ENCODE data around the gene DUSP8.
"Not testable (repeated sequence)": the region's sequence is repeated elsewhere in the genome, so short reads cannot be mapped to it uniquely, and the experiment has no call there.

Gene DUSP8

DNA sequence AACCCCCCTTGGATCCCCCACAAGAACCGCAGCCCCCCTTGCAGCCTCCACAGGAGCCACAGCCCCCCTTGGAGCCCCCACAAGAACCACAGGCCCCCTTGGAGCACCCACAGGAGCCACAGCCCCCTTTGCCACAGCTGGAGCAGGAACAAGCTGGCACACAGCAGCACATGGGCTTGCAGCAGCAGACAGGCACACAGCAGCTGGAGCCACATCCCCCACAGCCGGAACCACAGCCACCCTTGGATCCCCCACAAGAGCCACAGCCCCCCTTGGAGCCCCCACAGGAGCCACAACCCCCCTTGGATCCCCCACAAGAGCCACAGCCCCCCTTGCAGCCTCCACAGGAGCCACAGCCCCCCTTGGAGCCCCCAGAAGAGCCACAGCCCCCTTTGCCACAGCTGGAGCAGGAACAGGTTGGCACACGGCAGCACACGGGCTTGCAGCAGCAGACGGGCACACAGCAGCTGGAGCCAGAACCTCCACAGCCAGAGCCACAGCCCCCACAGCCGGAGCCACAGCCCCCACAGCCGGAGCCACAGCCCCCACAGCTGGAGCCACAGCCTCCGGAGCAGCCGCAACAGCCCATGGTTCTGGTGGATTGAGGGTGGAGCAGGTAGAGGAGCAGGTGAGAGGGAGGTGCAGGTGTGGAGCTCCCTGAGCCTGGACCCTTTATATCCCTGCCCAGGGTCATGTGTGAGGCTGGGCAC lies 12.7 kb upstream of the DUSP8 start, which contains the start of gene KRTAP5-1:
Gene KRTAP5-1, minus strand, starts transcription at position 623 of the 710 bp plus-strand sequence. Its CDS starts 34 bp downstream, at position 589.
- not testable (repeated sequence) for DNase-seq

DNA sequence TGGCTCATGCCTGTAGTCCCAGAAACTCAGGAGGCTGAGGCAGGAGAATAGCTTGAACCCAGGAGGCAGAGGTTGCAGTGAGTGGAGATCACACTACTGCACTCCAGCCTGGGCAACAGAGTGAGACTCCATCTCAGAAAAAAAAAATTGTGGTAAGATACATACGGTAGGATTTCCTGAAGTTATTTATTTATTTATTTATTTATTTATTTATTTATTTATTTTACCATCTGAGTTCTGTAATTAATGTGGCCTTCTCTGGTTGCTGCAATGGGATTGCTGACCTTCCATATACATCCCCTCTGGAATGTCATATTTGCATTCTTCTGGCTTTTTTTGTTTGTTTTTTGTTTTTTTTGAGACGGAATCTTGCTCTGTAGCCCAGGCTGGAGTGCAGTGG lies 10.8 kb upstream of the DUSP8 start:
- not testable (repeated sequence) for DNase-seq

DNA sequence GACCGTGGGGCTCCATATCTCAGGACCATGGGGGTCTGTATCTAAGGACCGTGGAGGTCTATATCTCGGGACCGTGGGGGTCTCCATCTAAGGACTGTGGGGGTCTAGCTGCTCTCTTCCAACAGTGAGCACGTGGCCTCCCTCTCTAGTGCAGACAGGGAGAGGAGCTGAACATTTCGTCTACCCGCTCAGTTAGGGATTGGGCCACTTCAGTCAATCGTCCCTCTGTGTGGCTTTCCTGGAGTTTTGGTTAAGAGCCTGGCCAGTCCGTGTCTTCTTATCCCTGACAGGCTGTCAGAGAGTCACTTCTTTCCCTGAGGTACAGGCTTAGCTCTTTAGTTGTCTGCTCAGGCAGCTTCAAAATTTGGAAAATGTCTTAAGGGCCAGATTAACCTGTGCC lies 9.9 kb upstream of the DUSP8 start:
- DNase-seq, result no peak

DNA sequence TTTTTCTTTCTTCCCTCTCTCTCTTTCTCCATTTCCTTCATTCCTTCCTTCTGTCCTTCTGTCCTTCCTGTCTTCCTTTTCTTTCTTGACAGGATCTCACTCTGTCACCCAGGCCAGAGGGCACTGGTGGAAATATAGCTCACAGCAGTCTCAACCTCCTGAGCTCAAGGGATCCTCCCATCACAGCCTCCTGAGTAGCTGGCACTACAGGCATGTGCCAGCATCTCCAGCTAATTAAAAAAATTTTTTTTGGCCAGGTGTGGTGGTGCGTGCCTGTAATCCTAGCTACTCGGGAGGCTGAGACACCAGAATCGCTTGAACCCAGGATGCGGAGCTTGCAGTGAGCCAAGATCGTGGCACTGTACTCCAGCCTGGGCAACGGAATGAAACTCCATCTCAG lies 4.8 kb upstream of the DUSP8 start:
- DNase-seq, result no peak

DNA sequence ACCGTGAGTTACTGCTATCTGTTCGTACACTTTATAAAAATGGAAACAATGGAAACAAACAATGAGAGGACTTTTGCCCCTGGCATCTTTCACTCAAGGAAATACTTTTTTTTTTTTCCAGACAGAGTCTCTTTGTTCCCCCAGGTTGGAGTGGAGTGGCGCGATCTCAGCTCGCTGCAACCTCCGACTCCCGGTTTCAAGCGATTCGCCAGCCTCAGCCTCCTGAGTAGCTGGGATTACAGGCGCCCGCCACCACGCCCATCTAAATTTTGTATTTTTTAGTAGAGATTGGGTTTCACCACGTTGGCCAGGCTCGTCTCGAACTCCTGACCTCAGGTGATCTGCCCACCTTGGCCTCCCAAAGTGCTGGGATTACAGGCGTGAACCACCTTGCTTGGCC lies 3.7 kb upstream of the DUSP8 start:
- not testable (repeated sequence) for DNase-seq

DNA sequence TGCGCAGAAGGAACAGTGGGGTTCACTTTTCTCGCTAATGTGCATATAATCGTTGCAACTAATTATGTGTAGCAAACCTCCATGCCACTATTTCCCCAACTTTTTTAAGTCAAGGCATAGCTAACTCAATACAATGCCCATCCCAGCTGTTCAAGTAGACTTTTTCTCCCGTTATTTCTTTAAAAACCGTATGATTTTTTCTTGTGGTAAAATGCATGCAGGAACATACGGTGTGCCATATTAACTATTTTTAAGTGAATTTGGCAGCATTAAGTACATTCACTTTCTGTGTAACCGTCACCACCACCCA lies 2.8 kb upstream of the DUSP8 start:
- no peak for DNase-seq

DNA sequence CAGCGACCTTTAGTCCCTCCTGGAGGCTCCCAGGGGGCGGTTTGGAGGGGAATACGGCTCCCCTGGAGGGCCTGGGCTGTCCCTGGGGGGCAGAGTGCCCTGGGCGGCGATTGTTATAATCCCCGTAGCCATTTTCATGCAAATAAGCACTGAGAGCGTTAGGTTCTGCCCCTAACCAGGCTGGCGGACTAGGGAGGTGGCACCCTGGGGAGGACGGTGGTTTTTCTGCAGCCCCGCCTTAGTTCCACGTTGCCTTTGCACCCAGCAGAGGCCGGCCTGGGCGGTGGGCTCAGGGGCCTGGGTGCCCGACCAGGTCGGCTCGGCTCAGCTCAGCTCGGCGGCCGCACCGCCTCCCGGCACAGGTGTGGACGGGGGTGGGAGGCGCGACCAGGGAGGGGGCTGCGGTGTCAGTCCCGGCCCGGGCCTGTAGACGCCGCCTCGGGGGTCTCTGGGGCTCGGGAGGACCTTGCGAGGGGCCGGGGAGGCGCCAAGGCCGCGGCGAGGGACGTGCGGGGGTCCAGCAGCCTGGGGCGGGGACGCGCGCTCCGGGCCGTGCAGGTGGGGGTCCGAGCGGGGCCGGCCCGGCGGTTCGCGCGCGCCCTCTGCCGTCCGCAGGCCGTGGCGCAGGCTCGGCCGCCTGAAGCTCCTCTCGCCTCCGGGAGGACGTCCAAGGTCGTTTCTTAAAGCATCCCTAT lies 2.3 kb upstream of the DUSP8 start:
- DNase-seq, result peak; percentile 33

DNA sequence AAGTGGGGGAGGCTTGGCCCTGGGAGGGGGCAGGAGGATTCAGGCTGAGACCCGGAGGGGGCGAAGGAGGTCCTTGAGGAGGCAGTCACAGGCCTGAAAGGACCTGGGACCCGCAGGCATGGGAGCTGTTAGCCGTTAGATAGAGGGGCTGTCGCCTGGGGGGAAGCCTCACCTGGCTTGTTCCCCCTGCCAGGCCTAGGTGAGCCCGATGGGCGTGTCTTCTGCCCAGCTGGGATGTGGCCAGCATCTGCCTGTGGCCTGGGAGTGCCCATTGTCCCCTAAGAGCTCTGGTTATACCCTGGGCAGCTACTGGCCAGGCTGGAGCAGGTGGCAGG lies 1.8 kb upstream of the DUSP8 start:
- DNase-seq, result no peak

DNA sequence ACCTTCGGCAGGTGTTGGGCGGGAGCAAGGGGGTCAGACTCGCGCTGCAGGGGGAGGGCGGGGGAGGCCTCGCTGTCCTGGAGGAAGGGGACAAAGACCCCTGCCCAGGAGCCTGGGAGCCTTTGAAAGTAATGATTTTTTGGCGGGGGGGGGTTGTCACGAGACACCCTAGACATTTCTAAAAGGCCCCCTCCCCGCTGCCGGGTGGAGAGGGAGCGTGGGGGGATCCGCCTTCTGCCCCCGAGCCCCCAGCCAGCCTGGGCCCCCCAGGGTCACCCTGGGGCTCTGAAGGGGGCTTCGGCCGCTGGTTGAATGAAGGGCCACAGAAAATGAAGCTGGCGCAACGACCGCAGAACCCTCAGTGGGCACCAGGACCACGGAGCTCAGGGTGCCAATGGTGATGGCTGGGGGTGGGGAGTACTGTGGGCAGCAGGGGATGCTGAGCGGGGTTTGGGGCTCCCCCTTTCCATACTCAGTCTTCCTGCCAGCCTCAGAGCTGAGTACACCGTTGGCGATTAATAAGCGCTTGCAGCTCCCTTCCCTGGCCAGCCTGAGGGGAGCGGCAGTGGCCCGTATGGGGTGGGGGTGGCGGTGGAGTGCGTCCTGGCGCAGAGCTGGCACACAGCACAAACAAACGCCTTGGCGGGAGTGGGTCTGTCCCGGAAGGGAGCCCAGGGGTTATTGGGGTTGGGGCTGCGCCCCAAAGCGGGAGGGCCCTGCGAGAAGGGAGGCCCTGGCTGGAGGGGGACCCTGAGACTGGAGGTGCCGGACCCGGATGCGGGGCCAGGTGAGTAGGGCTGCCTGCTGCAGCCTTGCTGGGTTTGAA lies 1.2 kb upstream of the DUSP8 start:
- DNase-seq, result no peak

DNA sequence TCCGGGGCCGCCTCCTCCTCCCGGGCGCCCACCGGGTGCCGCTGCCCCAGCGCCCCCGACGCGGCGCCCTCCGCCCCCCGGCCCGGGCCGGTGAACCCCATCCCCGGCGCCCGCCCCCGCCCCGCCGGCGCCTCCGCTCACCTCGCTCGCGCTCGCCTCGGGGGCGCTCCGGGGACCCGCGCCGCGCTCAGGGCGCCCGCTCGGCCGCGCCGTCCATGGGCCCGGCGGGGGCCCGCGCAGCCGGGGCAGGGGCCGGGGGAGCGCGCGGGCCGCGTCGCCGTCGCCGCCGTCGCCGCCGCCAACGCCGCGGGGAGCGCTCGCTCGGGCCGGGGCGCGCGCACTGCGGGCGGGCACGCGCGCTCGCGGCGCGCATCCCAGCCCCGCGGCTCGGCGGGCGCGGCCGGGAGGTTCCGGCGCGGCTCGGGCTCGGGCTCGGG lies 293 bp downstream of the DUSP8 start:
- DNase-seq, result no peak

DNA sequence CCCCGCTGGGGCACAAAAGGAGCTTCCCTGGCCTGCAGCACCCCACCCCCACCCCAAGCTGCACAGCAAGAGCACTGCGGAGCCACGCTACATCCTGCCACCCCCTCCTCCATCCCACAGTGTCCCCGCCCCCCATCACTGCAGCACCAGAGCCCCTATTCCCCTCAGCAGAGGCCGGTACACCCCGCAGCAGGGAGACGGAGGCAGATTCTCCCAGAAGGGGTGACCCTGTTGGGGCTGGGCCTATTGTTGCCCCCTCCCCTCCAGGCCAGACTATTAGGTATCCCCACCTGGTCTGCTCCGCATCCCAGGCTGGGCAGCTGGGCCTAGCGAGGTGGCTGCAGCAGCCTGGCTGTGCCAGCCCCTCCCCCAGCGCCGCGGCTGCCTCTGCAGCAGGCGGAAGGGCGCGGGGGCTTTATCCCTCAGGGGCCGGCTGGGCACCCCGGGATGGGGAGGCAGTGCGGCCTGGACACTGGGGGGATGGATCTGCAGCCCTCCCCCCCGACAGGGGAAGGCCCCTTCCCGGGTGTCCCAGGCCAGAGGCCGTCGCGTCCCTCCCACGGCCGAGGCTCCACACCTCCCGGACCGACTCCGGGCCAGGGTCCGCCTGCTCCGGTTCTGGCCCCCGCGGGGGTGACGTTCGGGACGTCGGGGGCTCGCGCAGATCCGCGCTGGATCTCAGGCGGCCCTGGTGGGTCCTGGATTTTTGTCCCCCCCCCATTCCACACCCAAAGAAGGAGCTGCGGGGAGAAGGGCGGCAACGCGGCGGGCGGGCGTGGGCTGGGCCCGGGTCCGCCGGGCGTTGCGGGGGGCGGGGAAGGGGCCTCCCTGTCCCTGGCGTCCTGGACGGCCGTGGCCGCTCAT lies 943 bp downstream of the DUSP8 start:
- no peak for DNase-seq

DNA sequence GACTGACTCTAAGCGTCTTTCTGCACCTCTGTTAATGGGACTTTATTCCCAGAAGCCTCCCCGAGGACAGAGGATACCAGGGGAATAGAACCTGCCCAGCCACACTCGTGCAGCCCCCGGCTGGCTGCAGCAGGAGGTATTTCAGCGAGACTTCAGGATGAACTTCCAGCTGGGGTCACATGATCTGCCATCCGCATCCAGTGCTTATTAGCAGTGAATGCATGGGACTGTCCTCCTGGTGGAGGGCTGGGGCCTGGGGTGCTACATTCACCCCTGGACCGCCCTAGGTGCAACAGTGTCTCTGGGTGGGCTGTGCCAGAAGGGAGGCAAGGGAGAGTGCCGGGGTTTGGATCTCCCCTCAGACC lies 1.6 kb downstream of the DUSP8 start:
- DNase-seq, result no peak

DNA sequence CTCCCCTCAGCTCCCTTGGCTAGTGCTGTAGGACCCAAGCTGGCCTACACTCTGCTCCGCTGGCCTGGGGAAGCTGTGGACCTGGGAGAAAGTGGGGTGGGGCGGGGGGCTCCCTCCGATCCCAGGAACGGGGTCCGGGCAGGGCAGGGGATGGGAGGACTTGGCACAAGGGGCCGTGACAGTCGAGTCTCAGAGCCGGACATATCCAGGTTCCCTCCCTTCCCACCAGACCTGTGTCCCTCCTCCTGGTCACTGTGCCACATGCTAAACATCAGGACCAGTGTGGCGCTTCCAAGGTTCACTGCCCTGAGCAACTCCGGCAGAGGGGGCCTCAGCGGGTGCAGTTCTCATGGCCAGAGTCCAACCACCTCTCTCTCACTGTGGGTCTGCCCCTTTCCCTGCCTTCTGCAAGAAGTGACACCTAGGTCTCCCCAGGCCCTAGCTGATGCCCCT lies 2.0 kb downstream of the DUSP8 start:
- no peak for DNase-seq

DNA sequence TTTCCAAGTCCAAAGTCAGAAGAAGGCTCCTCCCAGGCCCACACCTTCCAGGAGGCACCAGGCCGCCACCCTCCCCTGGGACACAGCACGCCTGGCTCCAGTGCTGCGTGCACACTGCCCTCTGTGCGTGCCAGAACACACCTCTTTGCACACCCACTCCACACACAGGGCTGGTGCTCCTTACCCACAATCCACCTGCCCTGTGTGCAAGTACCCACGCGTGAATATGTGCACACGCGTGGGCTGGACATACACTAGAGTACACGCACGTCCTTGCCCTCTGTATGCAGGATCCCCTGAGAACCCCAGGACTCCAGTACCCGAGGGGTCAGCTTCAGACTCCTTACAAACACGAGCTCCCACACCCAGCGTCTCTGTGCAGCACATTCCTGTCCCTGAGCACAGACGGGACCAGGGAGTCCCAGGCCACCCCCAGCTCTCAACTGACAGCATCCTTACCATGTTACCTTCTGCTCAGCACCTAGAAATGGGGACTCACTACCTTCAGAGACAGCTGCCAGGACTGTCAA lies 2.8 kb downstream of the DUSP8 start:
- no peak for DNase-seq

DNA sequence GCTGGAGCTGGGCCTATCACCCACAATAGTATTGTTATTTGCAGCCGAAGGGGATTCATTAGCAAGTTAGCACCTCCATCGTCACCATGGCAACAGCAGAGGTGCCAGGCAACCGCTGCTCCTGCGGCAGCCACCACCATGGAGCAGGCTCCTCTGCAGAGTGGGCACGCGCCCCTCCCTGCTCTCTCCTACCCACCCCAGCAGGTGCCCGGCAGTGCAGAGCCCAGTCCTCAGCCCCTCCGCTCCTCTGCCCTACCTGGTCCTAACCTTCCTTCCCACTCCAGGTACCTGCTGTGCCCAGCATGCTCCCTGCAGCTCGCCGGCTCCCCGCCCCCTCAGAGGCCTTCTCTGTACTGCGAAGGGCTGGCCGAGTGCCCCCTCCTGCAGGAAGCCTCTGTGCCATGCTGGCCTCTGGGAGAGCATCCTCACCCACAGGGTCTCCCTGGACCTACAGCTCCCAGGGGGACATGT lies 3.6 kb downstream of the DUSP8 start:
- no peak for DNase-seq

DNA sequence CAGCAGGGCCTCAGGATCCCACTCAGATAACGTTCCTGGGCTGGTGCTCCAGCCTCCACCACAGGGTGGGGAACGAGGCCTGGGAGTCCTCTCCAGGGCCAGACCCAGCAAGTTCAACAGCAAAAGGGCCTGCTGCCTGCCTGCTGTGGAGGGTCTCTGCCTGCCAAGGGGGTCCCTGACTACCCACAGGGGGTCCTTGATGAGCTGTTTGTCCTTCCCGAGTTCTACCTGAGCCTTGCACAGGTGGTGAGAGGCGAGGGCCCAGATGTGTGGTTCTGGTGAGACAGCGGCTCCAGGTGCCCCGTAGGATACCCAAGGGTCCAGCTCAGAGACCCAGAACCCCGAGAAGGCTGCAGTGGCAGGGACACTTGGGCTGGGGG lies 4.4 kb downstream of the DUSP8 start:
- DNase-seq, result no peak

DNA sequence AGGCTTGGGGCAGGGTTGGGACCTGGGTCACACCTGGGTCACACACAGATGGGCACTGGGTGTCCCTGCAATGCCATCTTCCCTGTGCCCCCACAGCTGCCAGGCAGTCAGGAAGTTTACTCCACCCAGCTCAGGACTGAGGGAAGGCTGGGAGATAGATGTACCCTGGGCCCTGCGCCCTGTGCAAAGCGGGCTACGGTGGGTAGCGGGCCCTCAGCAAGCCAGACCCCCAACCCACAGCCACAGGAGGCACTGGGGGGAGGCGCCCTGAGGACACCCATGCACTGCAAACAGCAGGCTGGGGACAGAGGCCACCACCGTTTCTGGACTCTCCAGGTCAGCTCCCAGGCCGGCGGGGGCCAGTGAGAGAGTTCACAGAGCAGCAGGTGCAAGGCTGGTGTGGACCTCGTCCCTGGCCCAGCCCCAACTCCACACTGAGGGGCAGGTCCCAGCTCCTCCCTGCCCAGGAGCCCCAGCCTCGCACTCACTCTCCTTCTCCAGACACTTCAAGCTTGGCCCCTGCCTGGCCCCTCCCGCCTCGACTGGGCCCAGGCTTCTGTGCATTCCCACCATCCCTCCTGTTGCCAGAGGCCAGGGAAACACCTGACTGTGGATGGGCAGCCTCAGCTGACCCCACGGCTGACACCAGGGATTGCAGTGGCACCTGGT lies 4.9 kb downstream of the DUSP8 start:
- DNase-seq, result no peak

DNA sequence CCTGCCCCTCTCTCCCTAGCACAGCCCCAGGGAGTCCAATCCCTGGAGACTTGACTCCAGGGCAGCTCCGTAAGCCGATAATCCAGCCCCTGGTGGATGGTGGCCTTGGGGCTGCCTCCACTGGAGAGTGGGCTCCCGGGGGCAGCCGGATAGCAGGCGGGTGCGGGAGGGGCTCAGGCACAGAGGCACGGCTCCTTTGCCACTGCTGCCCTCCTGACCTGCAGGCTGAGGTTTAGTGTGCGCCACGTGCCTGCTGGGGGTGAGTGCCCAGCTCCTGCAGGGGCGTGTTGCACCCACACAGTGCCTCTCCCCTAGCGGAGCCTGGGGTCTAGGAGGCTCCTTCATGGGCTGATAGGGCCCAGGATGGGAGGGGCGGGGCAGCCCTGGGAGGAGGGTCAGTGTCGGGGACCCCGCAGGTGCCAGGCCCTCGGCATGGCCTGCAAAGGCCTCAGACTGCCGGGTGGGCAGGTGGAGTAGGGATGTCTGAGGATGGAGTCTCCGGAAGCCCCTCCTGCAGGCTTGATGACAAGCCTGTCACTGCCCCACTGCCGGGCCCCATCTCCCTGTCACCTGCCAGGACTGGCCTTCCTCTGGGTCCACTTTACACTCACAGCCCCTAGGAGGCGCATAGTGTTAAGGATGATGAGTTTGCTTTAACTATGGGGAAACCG lies 5.6 kb downstream of the DUSP8 start:
- DNase-seq, result no peak

DNA sequence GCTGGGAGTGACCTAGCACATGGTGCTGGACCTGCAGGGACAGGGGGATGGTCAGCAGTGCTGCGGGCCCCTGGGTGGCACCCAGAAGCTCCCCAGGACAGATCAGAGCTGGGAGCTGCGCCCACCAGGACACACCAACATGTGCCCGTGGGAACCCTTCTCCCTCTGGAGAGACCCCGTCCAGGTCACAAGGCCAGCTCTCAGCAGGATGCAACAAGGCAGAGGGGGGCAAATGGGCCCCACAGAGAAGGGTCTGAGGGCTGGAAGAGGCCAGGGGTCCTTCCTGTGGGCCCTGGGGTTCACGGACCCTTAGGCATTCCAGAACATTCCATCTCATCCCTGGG lies 6.2 kb downstream of the DUSP8 start:
- DNase-seq, result no peak

DNA sequence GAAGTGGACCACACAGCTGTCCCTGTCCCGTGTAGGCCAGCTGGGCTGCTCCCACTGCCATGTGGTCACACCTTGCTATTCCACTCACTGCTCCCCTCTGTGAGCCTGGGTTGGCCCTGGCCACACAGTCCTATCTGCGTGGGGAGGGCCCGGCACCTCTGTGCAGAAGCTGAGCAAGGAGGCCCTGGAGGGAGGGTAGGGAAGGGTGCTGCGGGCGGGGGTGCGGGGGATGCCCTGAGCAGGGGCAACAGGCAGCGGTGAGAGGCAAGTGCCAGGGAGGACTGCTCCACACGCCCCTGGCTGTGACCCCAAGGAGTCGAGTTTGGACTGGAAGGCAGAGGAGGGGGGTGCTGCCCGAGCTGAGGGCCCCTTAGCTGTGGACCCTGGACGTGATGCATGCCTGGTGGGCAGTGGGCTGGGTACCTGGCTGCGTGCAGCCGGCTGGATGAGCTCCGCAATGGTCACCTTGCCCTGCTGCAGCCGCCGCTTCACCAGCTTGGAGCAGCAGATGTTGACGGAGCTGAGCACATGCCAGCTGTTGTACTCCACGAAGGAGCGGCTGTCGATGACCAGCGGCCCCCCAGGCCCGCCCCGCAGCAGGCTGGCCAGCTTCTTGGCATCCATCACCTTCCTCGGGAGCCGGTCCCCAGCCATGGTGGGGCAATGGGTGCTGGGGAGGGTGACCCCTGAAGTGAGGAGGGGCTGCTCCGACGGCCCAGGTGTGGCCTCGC lies 6.7 kb downstream of the DUSP8 start:
- DNase-seq, result no peak

All from HCEC 1CT (cell line).